Measurements from ENCODE around the gene ROR1.

DNA sequence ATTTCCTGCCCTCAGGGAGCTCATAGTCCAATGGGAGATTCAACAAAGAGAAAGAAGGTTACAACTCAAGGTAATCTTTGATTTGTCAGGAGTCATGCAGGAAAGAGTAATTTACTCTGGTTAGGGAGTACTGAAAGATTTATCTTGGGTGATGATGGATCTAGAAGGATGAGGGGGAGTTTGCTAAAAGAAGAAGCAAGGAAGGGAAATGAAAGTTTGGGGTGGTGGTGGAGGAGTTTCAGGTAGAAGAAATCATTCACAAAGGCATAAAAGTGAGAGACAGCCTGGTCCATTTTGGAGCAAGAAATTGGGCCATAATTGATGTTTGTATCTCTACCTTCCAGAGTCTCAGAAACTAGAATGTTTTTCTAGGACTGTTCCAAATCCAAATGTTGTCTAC lies 116.7 kb downstream of the ROR1 start:
- TF ChIP-seq POLR2AphosphoS5 (IDR thresholded peaks at IDR 0.05), result no peak
- TF ChIP-seq, protein P1, sequence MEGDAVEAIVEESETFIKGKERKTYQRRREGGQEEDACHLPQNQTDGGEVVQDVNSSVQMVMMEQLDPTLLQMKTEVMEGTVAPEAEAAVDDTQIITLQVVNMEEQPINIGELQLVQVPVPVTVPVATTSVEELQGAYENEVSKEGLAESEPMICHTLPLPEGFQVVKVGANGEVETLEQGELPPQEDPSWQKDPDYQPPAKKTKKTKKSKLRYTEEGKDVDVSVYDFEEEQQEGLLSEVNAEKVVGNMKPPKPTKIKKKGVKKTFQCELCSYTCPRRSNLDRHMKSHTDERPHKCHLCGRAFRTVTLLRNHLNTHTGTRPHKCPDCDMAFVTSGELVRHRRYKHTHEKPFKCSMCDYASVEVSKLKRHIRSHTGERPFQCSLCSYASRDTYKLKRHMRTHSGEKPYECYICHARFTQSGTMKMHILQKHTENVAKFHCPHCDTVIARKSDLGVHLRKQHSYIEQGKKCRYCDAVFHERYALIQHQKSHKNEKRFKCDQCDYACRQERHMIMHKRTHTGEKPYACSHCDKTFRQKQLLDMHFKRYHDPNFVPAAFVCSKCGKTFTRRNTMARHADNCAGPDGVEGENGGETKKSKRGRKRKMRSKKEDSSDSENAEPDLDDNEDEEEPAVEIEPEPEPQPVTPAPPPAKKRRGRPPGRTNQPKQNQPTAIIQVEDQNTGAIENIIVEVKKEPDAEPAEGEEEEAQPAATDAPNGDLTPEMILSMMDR (IDR thresholded peaks at IDR 0.05), result no peak
